K562 (cell line): Measurements from ENCODE around the gene BMP6. TPM values are rescaled to one million over a fixed set of nuclear protein-coding genes. Genes with fewer than 3 reads are reported as not detected.

Source experiments
- ATAC-seq: fragments of 200-7000 bp; cut with Tn5 transposase; 3 replicates; pipeline ENCODE4 v1.9.1; 2020; ENCODE audit warnings: moderate library complexity
- BruUV-seq: library from RNA; stranded (reverse); fragments of 400-500 nt; replicated peaks from 2 replicates; lab custom pipeline; 2021; lab: Mats Ljungman, UMichigan
- CTCF ChIA-PET: fragments of 300-600 bp; formaldehyde crosslinking; extraction: SDS; loops from one replicate; lab custom pipeline; 2021; ENCODE audit warnings: low intra/inter-chr PET ratio; lab: Yijun Ruan, JAX
- POLR2A ChIA-PET: fragments of 300-600, 350-650 bp; sonication (Branson Sonifier 250); formaldehyde crosslinking; extraction: SDS; loops from one replicate; lab custom pipeline; 2021; ENCODE audit warnings: antibody characterized with exemption, inconsistent platforms; lab: Yijun Ruan, JAX
- DNase-seq, 4 experiments: peaks; one replicate each; pipeline versions ENCODE4 v3.0.0 to v3.0.0-alpha.2; 2011 to 2018; ENCODE audit warnings: low spot score in 3 of 4, mixed read lengths in 3 of 4; ENCODE audit errors: extremely low read depth in 1 of 4
- FAIRE-seq: peaks from 2 replicates; lab custom pipeline; 2011; peaks lifted over from hg19 to GRCh38; lab: Jason Lieb, UNC
- H2AFZ ChIP-seq: 2 replicates; pipeline ENCODE4 v1.6.0; 2011; ENCODE audit warnings: low read depth, low read length, control low read depth, inconsistent platforms
- H3K27ac ChIP-seq: fragments of 200-600 bp; 3 replicates; pipeline ENCODE4 v1.8.0; 2011; ENCODE audit warnings: low read depth, mild to moderate bottlenecking, control low read depth, inconsistent platforms, low read length, moderate library complexity, mixed read lengths; ENCODE audit errors: extremely low read depth
- H3K27me3 ChIP-seq, 2 experiments: fragments of 300-600 bp in 1 of 2; 2 replicates in 1 of 2; 3 replicates in 1 of 2; pipeline versions ENCODE4 v1.6.0 to v1.8.0; 2011; ENCODE audit warnings: inconsistent platforms in 2 of 2, low read length in 2 of 2, mild to moderate bottlenecking in 1 of 2, mixed read lengths in 1 of 2, moderate library complexity in 1 of 2; ENCODE audit not compliant: control insufficient read depth in 2 of 2, insufficient read depth in 2 of 2
- H3K36me3 ChIP-seq: fragments of 300-600 bp; 3 replicates; pipeline ENCODE4 v1.8.0; 2011; ENCODE audit warnings: mild to moderate bottlenecking, low read length, inconsistent platforms; ENCODE audit not compliant: control insufficient read depth, insufficient read depth
- H3K4me1 ChIP-seq, 2 experiments: fragments of 200-600 bp in 1 of 2; replicated peaks in 1 of 2; 2 replicates in 1 of 2; 3 replicates in 1 of 2; pipeline versions ENCODE4 v1.5.1 to v1.8.0; 2011; ENCODE audit warnings: inconsistent platforms in 2 of 2, low read length in 2 of 2, mild to moderate bottlenecking in 1 of 2, mixed read lengths in 1 of 2, moderate library complexity in 1 of 2; ENCODE audit not compliant: control insufficient read depth in 2 of 2, insufficient read depth in 2 of 2
- H3K4me2 ChIP-seq: 2 replicates; pipeline ENCODE4 v1.6.1; 2011; ENCODE audit warnings: low read length, control low read depth, inconsistent platforms, mixed read lengths; ENCODE audit not compliant: insufficient read depth
- H3K4me3 ChIP-seq: fragments of 200-600 bp; sonication (generic), shearing (Covaris generic); 2 replicates; pipeline ENCODE4 v1.5.1; 2016; ENCODE audit warnings: control low read depth, inconsistent platforms
- H3K79me2 ChIP-seq: fragments of 200-600 bp; 3 replicates; pipeline ENCODE4 v1.8.0; 2011; ENCODE audit warnings: low read length, inconsistent platforms; ENCODE audit not compliant: control insufficient read depth, insufficient read depth
- H3K9ac ChIP-seq, 2 experiments: 2 replicates each; pipeline versions ENCODE4 v1.6.0 to v1.6.1; 2011; ENCODE audit warnings: low read depth in 2 of 2, low read length in 2 of 2, control low read depth in 1 of 2, inconsistent platforms in 1 of 2, mild to moderate bottlenecking in 1 of 2, mixed read lengths in 1 of 2; ENCODE audit not compliant: insufficient read depth in 1 of 2
- H3K9me1 ChIP-seq: one replicate; pipeline ENCODE4 v1.6.0; 2011; ENCODE audit warnings: inconsistent platforms, mild to moderate bottlenecking, low read length, moderate library complexity; ENCODE audit not compliant: control insufficient read depth, insufficient read depth
- H3K9me3 ChIP-seq: replicated peaks from 2 replicates; pipeline ENCODE4 v1.5.1; 2011; ENCODE audit warnings: low read depth, low read length, inconsistent platforms; ENCODE audit not compliant: control insufficient read depth, insufficient read depth
- H4K20me1 ChIP-seq: replicated peaks from 2 replicates; pipeline ENCODE4 v1.6.1; 2011; ENCODE audit warnings: low read length, inconsistent platforms, mixed read lengths; ENCODE audit not compliant: control insufficient read depth, insufficient read depth
- BRD9 ChIP-seq: fragments of 450-650 bp; IDR thresholded peaks from 2 replicates; pipeline ENCODE4 v1.6.1; 2018; ENCODE audit warnings: low read depth; ENCODE audit not compliant: partially characterized antibody
- CREM ChIP-seq: IDR thresholded peaks from 2 replicates; pipeline ENCODE4 v1.6.1; 2014; ENCODE audit warnings: antibody characterized with exemption, low read depth
- EGR1 ChIP-seq: fragments of 450-650 bp; conservative IDR thresholded peaks from 2 replicates; pipeline ENCODE4 v1.6.1; 2017; ENCODE audit warnings: mild to moderate bottlenecking
- EHMT2 ChIP-seq: fragments of 450-650 bp; IDR thresholded peaks from 2 replicates; pipeline ENCODE4 v1.6.1; 2018; ENCODE audit warnings: antibody characterized with exemption
- ESRRA ChIP-seq: fragments of 450-650 bp; IDR thresholded peaks from 2 replicates; pipeline ENCODE4 v1.6.1; 2014; ENCODE audit warnings: low read depth, mild to moderate bottlenecking, moderate library complexity, borderline replicate concordance
- JUND ChIP-seq, 2 experiments: IDR thresholded peaks; 2 replicates in 1 of 2; 3 replicates in 1 of 2; pipeline ENCODE4 v1.6.1; 2011; ENCODE audit warnings: borderline replicate concordance in 2 of 2, low read depth in 2 of 2, low read length in 2 of 2, improper control_type of control experiment in 1 of 2, missing biosample characterization in 1 of 2, missing genetic modification characterization in 1 of 2, missing genetic modification reagents in 1 of 2
- MEF2A ChIP-seq: IDR thresholded peaks from 2 replicates; pipeline ENCODE4 v1.6.1; 2011; ENCODE audit warnings: low read depth, mild to moderate bottlenecking, low read length, moderate library complexity; ENCODE audit not compliant: control insufficient read depth
- NONO ChIP-seq, 2 experiments: fragments of 200-400 bp in 1 of 2; fragments of 450-650 bp in 1 of 2; formaldehyde crosslinking in 1 of 2; IDR thresholded peaks; 2 replicates each; pipeline ENCODE4 v1.6.1; 2017; ENCODE audit warnings: low read depth in 2 of 2, mild to moderate bottlenecking in 2 of 2, moderate library complexity in 2 of 2, low read length in 1 of 2
- PHF20 ChIP-seq: fragments of 450-650 bp; IDR thresholded peaks from 2 replicates; pipeline ENCODE4 v1.6.1; 2018; ENCODE audit not compliant: partially characterized antibody
- PTBP1 ChIP-seq: fragments of 200-400 bp; formaldehyde crosslinking; IDR thresholded peaks from 2 replicates; pipeline ENCODE4 v1.6.1; 2017; ENCODE audit warnings: low read depth, low read length
- PTTG1 ChIP-seq: fragments of 450-650 bp; IDR thresholded peaks from 2 replicates; pipeline ENCODE4 v1.6.1; 2016; ENCODE audit warnings: low read depth, mild to moderate bottlenecking, missing genetic modification characterization, missing compliant biosample characterization
- PYGO2 ChIP-seq: fragments of 450-650 bp; IDR thresholded peaks from 2 replicates; pipeline ENCODE4 v1.6.1; 2016; ENCODE audit warnings: mild to moderate bottlenecking, missing genetic modification characterization, moderate library complexity, missing compliant biosample characterization
- SIRT6 ChIP-seq: IDR thresholded peaks from one replicate; pipeline ENCODE4 v1.6.1; 2012; ENCODE audit warnings: low read depth, mild to moderate bottlenecking, control low read depth, inconsistent platforms, low read length, moderate library complexity
- SMAD2 ChIP-seq: fragments of 150-350 bp; IDR thresholded peaks from 2 replicates; pipeline ENCODE4 v1.6.1; 2014; ENCODE audit warnings: low read depth, mild to moderate bottlenecking, low read length
- TEAD4 ChIP-seq, 2 experiments: sonication (generic) in 1 of 2; formaldehyde crosslinking in 1 of 2; IDR thresholded peaks; 2 replicates each; pipeline versions ENCODE4 v1.6.1 to v1.8.0; 2012 to 2022; ENCODE audit warnings: borderline replicate concordance in 1 of 2, inconsistent platforms in 1 of 2, low read length in 1 of 2, mild to moderate bottlenecking in 1 of 2, missing genetic modification reagents in 1 of 2
- ZNF124 ChIP-seq: sonication (generic); formaldehyde crosslinking; IDR thresholded peaks from 2 replicates; pipeline ENCODE4 v1.8.1; 2022; ENCODE audit warnings: missing genetic modification reagents
- ZNF146 ChIP-seq: IDR thresholded peaks from one replicate; pipeline ENCODE4 v1.6.1; 2018; ENCODE audit warnings: missing compliant biosample characterization; ENCODE audit not compliant: unreplicated experiment
- ZNF23 ChIP-seq: fragments of 250-450 bp; sonication (Bioruptor Pico); IDR thresholded peaks from 2 replicates; pipeline ENCODE4 v1.4.0; 2020; ENCODE audit warnings: mild to moderate bottlenecking
- ZNF57 ChIP-seq: fragments of 450-650 bp; formaldehyde crosslinking; IDR thresholded peaks from 2 replicates; pipeline ENCODE4 v1.4.0; 2020; ENCODE audit warnings: mild to moderate bottlenecking, moderate library complexity
- WGBS: fragments of 100-300 bp; shearing (Covaris generic); methylation state at CpG from one replicate; pipeline ENCODE4 v1.1.6; 2016; ENCODE audit warnings: low coverage, mixed read lengths; ENCODE audit not compliant: insufficient coverage; ENCODE audit errors: missing lambda C conversion rate; 5-methylcytosine and 5-hydroxymethylcytosine counted together
- in situ Hi-C: fragments of 300-500 bp; cut with MboI; formaldehyde crosslinking; loops from 4 replicates; pipeline ENCODE4 v1.15.0; 2018; ENCODE audit warnings: inconsistent platforms, mixed read lengths
- intact Hi-C: fragments of 100-400 bp; cut with micrococcal nuclease; formaldehyde crosslinking; loops from 2 replicates; pipeline ENCODE4 v1.14.2; 2022
- polyA plus RNA-seq, 8 experiments: library from polyadenylated mRNA; depleted of rRNA in 4 of 8; stranded (reverse) in 5 of 8; unstranded in 3 of 8; fragments of >200 nt; fragmentation: Nextera tagmentation in 2 of 8; fragmentation: Illumina TruSeq in 1 of 8; extraction: Ambion mirVana in 2 of 8; extraction: Trizol in 1 of 8; gene quantifications; 2 replicates each; pipeline versions ENCODE4 v1.2.1 to v1.2.3, GENCODE V29; 2011 to 2014; ENCODE audit warnings: inconsistent platforms in 1 of 8, missing spikeins in 1 of 8
- total RNA-seq, 7 experiments: library from RNA; depleted of rRNA in 6 of 7; stranded (reverse); fragments of >200 nt in 6 of 7; fragmentation: Illumina TruSeq in 2 of 7; extraction: Trizol in 2 of 7; gene quantifications; 2 replicates each; pipeline versions ENCODE4 v1.2.1 to v1.2.3, GENCODE V29; 2011 to 2021; ENCODE audit warnings: low replicate concordance in 1 of 7
- TF ChIP-seq, protein P1 (sequence below): fragments of 250-450 bp; sonication (Bioruptor Pico); IDR thresholded peaks from 2 replicates; pipeline ENCODE4 v1.9.0; 2021; ENCODE audit warnings: mild to moderate bottlenecking

The BMP6 gene
- total and polyA plus RNA-seq, 9 of the 15 experiments (the other 6 are each of a cell fraction or from before 2014, with no cell fraction given): 0.01 to 0.13 (median 0.06) TPM; not detected in 3

DNA sequence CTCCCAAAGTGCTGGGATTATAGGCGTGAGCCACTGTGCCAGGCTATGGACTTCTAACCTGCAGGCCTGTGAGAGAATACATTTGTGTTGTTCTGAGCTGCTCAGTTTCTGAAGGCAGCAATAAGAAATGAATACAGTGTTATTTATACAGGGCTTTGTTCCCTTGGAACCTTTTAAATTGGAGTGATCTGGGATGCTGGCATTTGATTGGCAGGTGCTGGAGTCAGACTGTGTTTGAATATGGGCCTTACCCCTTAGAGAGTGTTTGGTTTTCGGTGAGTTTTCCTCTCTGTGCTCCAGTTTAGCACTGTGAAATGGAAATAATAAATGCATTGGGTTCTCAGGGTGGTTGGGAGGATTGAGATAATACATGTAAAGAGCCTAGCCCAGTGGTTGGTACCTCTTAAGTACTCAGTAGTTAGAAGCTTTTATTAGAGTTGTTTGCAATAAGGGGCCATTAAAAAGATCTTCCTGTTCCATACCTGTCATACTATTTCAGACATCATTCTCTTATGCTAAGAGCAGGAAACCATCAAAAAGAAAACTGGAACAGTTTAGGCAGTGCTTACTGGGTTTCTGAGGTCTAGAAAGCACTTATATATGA lies 22.1 kb downstream of the BMP6 start:
- FAIRE-seq: no peak
- CTCF ChIA-PET: no interaction called here

DNA sequence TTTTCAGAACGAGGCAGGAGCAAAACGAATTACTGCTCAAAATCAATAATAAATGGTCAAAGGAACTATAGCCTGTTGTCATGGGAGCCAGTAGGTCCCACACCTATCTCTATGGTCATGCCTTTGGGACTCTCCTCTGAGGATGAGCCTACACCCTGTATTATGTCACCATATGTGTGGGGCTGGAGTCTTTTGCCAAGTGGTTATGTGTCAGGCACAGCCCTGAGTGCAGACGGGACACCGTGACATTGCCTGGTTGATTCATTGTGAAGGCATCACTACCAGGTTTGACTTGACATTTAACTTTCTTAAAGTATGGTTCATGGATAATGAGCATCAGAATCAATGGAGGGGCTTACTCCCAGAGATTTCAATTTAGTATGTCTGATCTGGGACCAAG lies 23.6 kb downstream of the BMP6 start:
- DNase-seq: no peak
- intact Hi-C loops: no loop called here
- WGBS: 3% methylated on average over 4 of the region's 4 CpGs
- ChIA-PET CTCF (no interaction called here), POLR2A (interaction anchor here (0.6 to 0.8 kb wide), 2 partner anchors 18 to 175 kb away, joined by 3 read pairs; no protein-coding TSS in a partner anchor)
- Histone ChIP-seq H3K79me2 (no peaks in the 10 kb centered on the region), H3K9me3 (no peaks in the 10 kb centered on the region), H3K4me3 (no peak overlapping the region), H3K27me3 (peaks cover 37 to 45% of the 10 kb centered on the region in 2 experiments), H3K36me3 (no peaks in the 10 kb centered on the region), H3K9me1 (no peaks in the 10 kb centered on the region), H3K27ac (no peak overlapping the region), H4K20me1 (no peaks in the 10 kb centered on the region), H3K9ac (no peak overlapping the region), H3K4me2 (no peak overlapping the region), H3K4me1 (no peaks in the 10 kb centered on the region), H2AFZ (no peak overlapping the region)
- ATAC-seq: no peak
- no TSS peak for BruUV-seq
- in situ Hi-C loops: no loop called here
- FAIRE-seq: no peak
- TF ChIP-seq PTTG1 (tag) (no peak), PYGO2 (tag) (no peak), EHMT2 (no peak), JUND (IDR thresholded peaks at IDR 0.05; ENCODE audit: borderline replicate concordance, low read depth, low read length) (no peak), JUND (tag; IDR thresholded peaks at IDR 0.05; ENCODE audit: borderline replicate concordance, low read depth, low read length) (no peak), PHF20 (no peak), BRD9 (no peak), ZNF57 (CRISPR knock-in tag) (no peak), ZNF124 (CRISPR knock-in tag) (no peak), SIRT6 (no peak), MEF2A (no peak), TEAD4 (IDR thresholded peaks at IDR 0.05; ENCODE audit: low read length) (no peak), TEAD4 (CRISPR knock-in tag; IDR thresholded peaks at IDR 0.05; ENCODE audit: borderline replicate concordance) (no peak), CREM (no peak), ZNF146 (CRISPR knock-in tag) (no peak)

More for the DNA sequence above, 22.1 kb downstream of the BMP6 start:
- no peak for TF ChIP-seq ZNF23 (CRISPR knock-in tag)
- TF ChIP-seq, protein P1, sequence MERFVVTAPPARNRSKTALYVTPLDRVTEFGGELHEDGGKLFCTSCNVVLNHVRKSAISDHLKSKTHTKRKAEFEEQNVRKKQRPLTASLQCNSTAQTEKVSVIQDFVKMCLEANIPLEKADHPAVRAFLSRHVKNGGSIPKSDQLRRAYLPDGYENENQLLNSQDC (CRISPR knock-in tag): no peak
- TF ChIP-seq PTBP1: no peak
- TF ChIP-seq SMAD2: no peak
- TF ChIP-seq ESRRA: no peak
- no peak for TF ChIP-seq NONO (IDR thresholded peaks at IDR 0.05; ENCODE audit: low read depth in 2 of 2, low read length in 1 of 2)
- no peak for TF ChIP-seq EGR1
- Histone ChIP-seq H3K27ac (no peak overlapping the region), H3K4me2 (no peak overlapping the region), H3K4me3 (no peak overlapping the region), H2AFZ (no peak overlapping the region), H3K79me2 (no peaks in the 10 kb centered on the region), H3K9ac (no peak overlapping the region), H3K9me1 (no peaks in the 10 kb centered on the region), H4K20me1 (no peaks in the 10 kb centered on the region), H3K27me3 (peaks cover 38 to 55% of the 10 kb centered on the region in 2 experiments), H3K36me3 (no peaks in the 10 kb centered on the region), H3K4me1 (no peaks in the 10 kb centered on the region), H3K9me3 (no peaks in the 10 kb centered on the region)
- ATAC-seq (no peak), DNase-seq (no peak)
- intact Hi-C loops (no loop called here), in situ Hi-C loops (no loop called here)
- POLR2A ChIA-PET: no interaction called here
- no TSS peak for BruUV-seq
- 0% methylated on average over 2 of the region's 2 CpGs for WGBS
